Subcutaneous adipose tissue (tissue), 4 donors: Measurements from ENCODE around the gene ABCD1. TPM values are rescaled to one million over a fixed set of nuclear protein-coding genes. Genes with fewer than 3 reads are reported as not detected.

Experiments
- CTCF ChIP-seq: fragments of 450-650 bp; IDR thresholded peaks from one replicate; pipeline ENCODE4 v1.5.1; 2016; ENCODE audit warnings: low read depth, mild to moderate bottlenecking, control low read depth, antibody characterized with exemption, moderate library complexity
- total RNA-seq, 4 donors: library from RNA; depleted of rRNA; stranded (reverse); fragments of >200 nt; gene quantifications; one replicate each; pipeline ENCODE4 v1.1.0, GENCODE V29; 2016

ABCD1 gene
- total RNA-seq, 4 donors from 2014 or later = 12.4 to 83.8 (median 28.1) TPM

GRCh38 chrX:153700376-153700945, 24.2 kb upstream of the ABCD1 start:
- TF ChIP-seq CTCF = no peak

GRCh38 chrX:153700967-153701366, 23.7 kb upstream of the ABCD1 start:
- no peak for TF ChIP-seq CTCF

- no peak for TF ChIP-seq CTCF
These were observed 22.9 kb upstream of the ABCD1 start for GRCh38 chrX:153701706-153702105.

GRCh38 chrX:153702336-153703035, 22.2 kb upstream of the ABCD1 start:
- TF ChIP-seq CTCF = no peak

- no peak for TF ChIP-seq CTCF
These were observed 21.7 kb upstream of the ABCD1 start for GRCh38 chrX:153703036-153703370.

- TF ChIP-seq CTCF = no peak
These were observed 20.6 kb upstream of the ABCD1 start for GRCh38 chrX:153704021-153704526.

GRCh38 chrX:153706799-153707198, 17.9 kb upstream of the ABCD1 start:
- TF ChIP-seq CTCF = no peak
